ENCODE data around the gene ASAP3. TPM values are rescaled to one million over a fixed set of nuclear protein-coding genes. Genes with fewer than 3 reads are reported as not detected.

ASAP3 gene
- total and polyA plus RNA-seq, 2 of the 13 experiments (the other 11 are each of a cell fraction or from before 2014, with no cell fraction given), result 32.6 to 37.0 TPM

DNA sequence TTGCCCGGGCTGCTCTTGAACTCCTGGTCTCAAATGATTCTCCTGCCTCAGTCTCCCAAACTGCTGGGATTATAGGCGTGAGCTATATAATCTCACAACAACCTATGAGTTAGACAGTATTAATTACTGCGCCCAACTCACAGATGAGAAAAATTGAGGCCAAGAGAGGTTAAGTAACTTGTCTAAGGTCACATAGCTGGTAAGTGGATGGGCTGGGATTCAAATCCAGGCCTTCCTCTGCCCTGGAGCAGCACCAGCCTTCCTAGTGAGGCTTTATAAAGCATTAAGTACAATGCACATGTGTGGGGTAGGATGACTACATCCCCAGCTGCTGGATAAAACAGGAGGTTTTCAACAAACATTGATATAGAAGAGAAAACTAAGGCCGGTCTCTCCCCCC, 31.9 kb upstream of the ASAP3 start:
- H3K79me2 ChIP-seq (ENCODE audit: insufficient read depth, low read length), result no peaks in the 10 kb centered on the region
- no TSS peak for BruUV-seq (replicated peaks)
- intact Hi-C loops (cut with micrococcal nuclease; ENCODE audit: unreplicated experiment), result no loop called here
- FAIRE-seq (no peak), DNase-seq (ENCODE audit: low spot score) (no peak), ATAC-seq (no peak)
- ChIA-PET POLR2A (no interaction called here), CTCF (ENCODE audit: low intra/inter-chr PET ratio, low total read pairs) (no interaction called here)
- TF ChIP-seq AKNA (CRISPR knock-in tag; IDR thresholded peaks at IDR 0.05; ENCODE audit: borderline replicate concordance), result no peak
- peak; percentile 64 for TF ChIP-seq ZNF629 (CRISPR knock-in tag; conservative IDR thresholded peaks at IDR 0.05)
- no peaks in the 10 kb centered on the region for H3K4me1 ChIP-seq (ENCODE audit: insufficient read depth, low read length)
- H3K4me2 ChIP-seq (ENCODE audit: low read depth, low read length), result no peak overlapping the region
- no peak overlapping the region for H3K27ac ChIP-seq (ENCODE audit: extremely low read length, insufficient read depth, low read length)
- in situ Hi-C loops (cut with HindIII; ENCODE audit: extremely low pct_ligation_motif_present, low pct_unique_long_range_greater_than_20kb), result no loop called here
- no peaks in the 10 kb centered on the region for H3K9me3 ChIP-seq (ENCODE audit: low read length)
- H4K20me1 ChIP-seq (ENCODE audit: insufficient read depth, low read length), result no peaks in the 10 kb centered on the region
- no peak overlapping the region for H3K4me3 ChIP-seq (replicated peaks in 1 of 3; ENCODE audit: insufficient read depth in 1 of 3, low read depth in 2 of 3, low read length in 3 of 3)
- H2AFZ ChIP-seq (ENCODE audit: low read length), result no peak overlapping the region
- 89% methylated on average over 4 of the region's 4 CpGs for WGBS (ENCODE audit: low lambda C conversion rate)
- peaks cover 6 to 46% of the 10 kb centered on the region in 2 experiments; a peak in 4 of 5 replicates for H3K36me3 ChIP-seq (replicated peaks in 1 of 2; ENCODE audit: control insufficient read depth in 1 of 2, insufficient read depth in 2 of 2, low read length in 2 of 2)
- no peak overlapping the region for H3K9ac ChIP-seq (ENCODE audit: insufficient read depth, low read depth, low read length)
- H3K27me3 ChIP-seq (ENCODE audit: control insufficient read depth in 1 of 2, insufficient read depth in 2 of 2, low read length in 2 of 2), result no peaks in the 10 kb centered on the region

DNA sequence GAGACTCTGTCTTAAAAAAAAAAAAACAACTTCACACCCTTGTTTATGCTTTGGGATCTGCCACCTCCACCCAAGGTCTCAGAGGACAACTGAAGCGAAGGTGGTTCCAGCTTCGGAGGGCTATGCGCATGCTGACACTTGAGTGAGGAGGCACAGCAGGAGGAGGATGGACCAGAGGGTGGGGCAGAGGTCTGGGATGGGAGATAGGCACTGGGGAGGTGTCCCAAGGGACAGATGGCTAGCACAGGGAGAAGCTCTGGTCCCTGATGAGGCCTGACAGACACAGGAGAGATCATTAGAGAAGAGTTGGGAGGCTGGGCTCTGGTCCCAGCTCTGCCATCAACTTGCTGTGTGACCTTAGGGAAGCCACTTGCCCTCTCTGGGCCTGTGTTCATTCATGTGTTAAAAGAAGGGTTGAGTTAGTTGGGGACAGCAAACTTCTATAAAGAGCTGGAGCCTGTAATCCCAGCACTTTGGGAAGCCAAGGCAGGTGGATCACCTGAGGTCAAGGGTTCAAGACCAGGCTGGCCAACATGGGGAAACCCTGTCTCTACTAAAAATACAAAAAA, 30.2 kb upstream of the ASAP3 start:
- Histone ChIP-seq H3K9me3 (ENCODE audit: low read length) (no peaks in the 10 kb centered on the region), H3K27me3 (ENCODE audit: control insufficient read depth in 1 of 2, insufficient read depth in 2 of 2, low read length in 2 of 2) (no peaks in the 10 kb centered on the region), H4K20me1 (ENCODE audit: insufficient read depth, low read length) (no peaks in the 10 kb centered on the region), H3K79me2 (ENCODE audit: insufficient read depth, low read length) (no peaks in the 10 kb centered on the region), H3K4me2 (ENCODE audit: low read depth, low read length) (no peak overlapping the region), H3K4me3 (replicated peaks in 1 of 3; ENCODE audit: insufficient read depth in 1 of 3, low read depth in 2 of 3, low read length in 3 of 3) (no peak overlapping the region), H3K9ac (ENCODE audit: insufficient read depth, low read depth, low read length) (no peak overlapping the region), H2AFZ (ENCODE audit: low read length) (no peak overlapping the region), H3K27ac (ENCODE audit: extremely low read length, insufficient read depth, low read length) (no peak overlapping the region), H3K36me3 (replicated peaks in 1 of 2; ENCODE audit: control insufficient read depth in 1 of 2, insufficient read depth in 2 of 2, low read length in 2 of 2) (peaks cover 4 to 47% of the 10 kb centered on the region in 2 experiments; a peak in 4 of 5 replicates), H3K4me1 (ENCODE audit: insufficient read depth, low read length) (no peaks in the 10 kb centered on the region)
- DNase-seq (ENCODE audit: low spot score) (no peak), FAIRE-seq (no peak), ATAC-seq (no peak)
- in situ Hi-C loops (cut with HindIII; ENCODE audit: extremely low pct_ligation_motif_present, low pct_unique_long_range_greater_than_20kb) (no loop called here), intact Hi-C loops (cut with micrococcal nuclease; ENCODE audit: unreplicated experiment) (no loop called here)
- BruUV-seq (replicated peaks), result no TSS peak
- ChIA-PET POLR2A (no interaction called here), CTCF (ENCODE audit: low intra/inter-chr PET ratio, low total read pairs) (no interaction called here)
- 98% methylated on average over 3 of the region's 3 CpGs for WGBS (ENCODE audit: low lambda C conversion rate)
- no peak for TF ChIP-seq ZNF83 (CRISPR knock-in tag; IDR thresholded peaks at IDR 0.05; ENCODE audit: borderline replicate concordance)
- peak; percentile 97 for TF ChIP-seq ZNF768 (CRISPR knock-in tag; IDR thresholded peaks at IDR 0.05)
- TF ChIP-seq MAFK (conservative IDR thresholded peaks at IDR 0.05 in 1 of 2, IDR thresholded peaks at IDR 0.05 in 1 of 2; ENCODE audit: low read length in 2 of 2), result no peak
- no peak for TF ChIP-seq CAMTA2 (CRISPR knock-in tag; IDR thresholded peaks at IDR 0.05; ENCODE audit: borderline replicate concordance)
- TF ChIP-seq, protein P1, sequence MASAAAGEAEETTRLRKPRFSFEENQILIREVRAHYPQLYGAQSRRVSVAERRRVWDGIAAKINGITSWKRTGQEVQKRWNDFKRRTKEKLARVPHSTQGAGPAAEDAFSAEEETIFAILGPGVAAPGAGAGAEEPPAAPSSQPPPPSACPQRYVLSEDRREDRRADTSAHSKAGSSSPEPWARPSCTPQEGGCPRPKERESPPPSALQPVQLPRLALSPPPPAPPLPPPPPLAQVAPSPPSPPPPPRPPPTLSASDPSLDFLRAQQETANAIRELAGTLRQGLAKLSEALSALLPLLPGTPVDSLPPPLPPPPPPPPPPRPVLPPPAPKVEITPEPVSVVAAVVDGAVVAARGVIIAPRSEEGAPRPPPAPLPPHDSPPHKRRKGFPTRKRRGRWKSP (CRISPR knock-in tag; IDR thresholded peaks at IDR 0.05), result no peak
- no peak for TF ChIP-seq ZNF180 (CRISPR knock-in tag; IDR thresholded peaks at IDR 0.05; ENCODE audit: borderline replicate concordance, low read depth)

All from HepG2 (cell line).